Endothelial cell of umbilical vein (primary cell): ENCODE data around the gene SP3. TPM values are rescaled to one million over a fixed set of nuclear protein-coding genes. Genes with fewer than 3 reads are reported as not detected.

Source experiments
- BruUV-seq: library from RNA; stranded (reverse); fragments of 400-500 nt; replicated peaks from 2 replicates; lab custom pipeline; 2021; lab: Mats Ljungman, UMichigan
- CTCF ChIA-PET: fragments of 300-600, 350-600 bp; sonication (Branson Sonifier 250); formaldehyde crosslinking; loops from one replicate; lab custom pipeline; 2021; ENCODE audit warnings: antibody characterized with exemption, inconsistent platforms; lab: Charles Lee
- POLR2A ChIA-PET: fragments of 300-600, 350-600 bp; sonication (Branson Sonifier 250); formaldehyde crosslinking; loops from one replicate; lab custom pipeline; 2021; ENCODE audit warnings: antibody characterized with exemption, inconsistent platforms; lab: Charles Lee
- DNase-seq: peaks from one replicate; pipeline ENCODE4 v3.0.0-alpha.2; 2011; ENCODE audit warnings: low read depth, low spot score
- FAIRE-seq: peaks from 2 replicates; lab custom pipeline; 2011; peaks lifted over from hg19 to GRCh38; lab: Jason Lieb, UNC
- H2AFZ ChIP-seq: 2 replicates; pipeline ENCODE4 v1.6.0; 2012; ENCODE audit warnings: low read depth, low read length, control low read depth, inconsistent platforms
- H3K27ac ChIP-seq: 2 replicates; pipeline ENCODE4 v1.5.1; 2011; ENCODE audit warnings: low read depth, mild to moderate bottlenecking, control low read depth, low read length, moderate library complexity; ENCODE audit not compliant: insufficient read depth
- H3K27me3 ChIP-seq, 2 experiments: 2 replicates each; pipeline versions ENCODE4 v1.6.0 to v1.6.1; 2011; ENCODE audit warnings: low read length in 2 of 2, mixed read lengths in 1 of 2; ENCODE audit not compliant: control insufficient read depth in 2 of 2, insufficient read depth in 2 of 2
- H3K36me3 ChIP-seq, 2 experiments: 2 replicates in 1 of 2; 3 replicates in 1 of 2; pipeline ENCODE4 v1.5.1; 2011; ENCODE audit warnings: low read length in 2 of 2, mild to moderate bottlenecking in 1 of 2, moderate library complexity in 1 of 2; ENCODE audit not compliant: control insufficient read depth in 2 of 2, insufficient read depth in 2 of 2; ENCODE audit errors: extremely low read depth in 1 of 2
- H3K4me1 ChIP-seq: 3 replicates; pipeline ENCODE4 v1.5.1; 2011; ENCODE audit warnings: mild to moderate bottlenecking, low read length; ENCODE audit not compliant: control insufficient read depth, insufficient read depth; ENCODE audit errors: extremely low read depth
- H3K4me2 ChIP-seq: 2 replicates; pipeline ENCODE4 v1.6.1; 2011; ENCODE audit warnings: low read length, control low read depth, mixed read lengths; ENCODE audit not compliant: insufficient read depth
- H3K4me3 ChIP-seq, 3 experiments: fragments of 200-600 bp in 1 of 3; sonication (generic), shearing (Covaris generic) in 1 of 3; replicated peaks in 1 of 3; 2 replicates each; pipeline ENCODE4 v1.5.1; 2011 to 2016; ENCODE audit warnings: control low read depth in 3 of 3, low read length in 3 of 3, mild to moderate bottlenecking in 2 of 3, inconsistent platforms in 1 of 3, low read depth in 1 of 3, moderate library complexity in 1 of 3; ENCODE audit not compliant: insufficient read depth in 1 of 3
- H3K79me2 ChIP-seq: 2 replicates; pipeline ENCODE4 v1.6.0; 2012; ENCODE audit warnings: low read length, inconsistent platforms; ENCODE audit not compliant: control insufficient read depth, insufficient read depth
- H3K9ac ChIP-seq: replicated peaks from 2 replicates; pipeline ENCODE3; 2011; ENCODE audit warnings: low read length, control low read depth; ENCODE audit not compliant: insufficient read depth; ENCODE audit errors: extremely low read depth
- H3K9me1 ChIP-seq: replicated peaks from 3 replicates; pipeline ENCODE4 v1.6.0; 2011; ENCODE audit warnings: mild to moderate bottlenecking, low read length; ENCODE audit not compliant: control insufficient read depth, insufficient read depth; ENCODE audit errors: extremely low read depth
- H3K9me3 ChIP-seq: replicated peaks from 2 replicates; pipeline ENCODE4 v1.5.1; 2012; ENCODE audit warnings: low read length, inconsistent platforms; ENCODE audit not compliant: control insufficient read depth, insufficient read depth
- H4K20me1 ChIP-seq: replicated peaks from 2 replicates; pipeline ENCODE3; 2011; ENCODE audit warnings: mild to moderate bottlenecking, low read length; ENCODE audit not compliant: control insufficient read depth, insufficient read depth; ENCODE audit errors: extremely low read depth
- CTCF ChIP-seq, 2 donors: IDR thresholded peaks; 1 replicate in 1 of 2; 2 replicates in 1 of 2; pipeline ENCODE4 v1.5.1; 2011; ENCODE audit warnings: low read length in 2 of 2, mild to moderate bottlenecking in 2 of 2, moderate library complexity in 2 of 2, control low read depth in 1 of 2, inconsistent platforms in 1 of 2, low read depth in 1 of 2; ENCODE audit not compliant: insufficient read depth in 1 of 2; ENCODE audit errors: extremely low read depth in 1 of 2
- EZH2 ChIP-seq: IDR thresholded peaks from 2 replicates; pipeline ENCODE4 v1.6.1; 2012; ENCODE audit warnings: borderline replicate concordance, low read depth, mild to moderate bottlenecking, moderate library complexity, low read length, inconsistent platforms; ENCODE audit not compliant: severe bottlenecking
- FOS ChIP-seq: IDR thresholded peaks from 2 replicates; pipeline ENCODE4 v1.6.1; 2011; ENCODE audit warnings: mild to moderate bottlenecking, low read length, moderate library complexity, borderline replicate concordance; ENCODE audit not compliant: insufficient read depth
- GATA2 ChIP-seq: IDR thresholded peaks from 2 replicates; pipeline ENCODE4 v1.7.0; 2011; ENCODE audit warnings: low read depth, mild to moderate bottlenecking, moderate library complexity, mixed read lengths, low read length; ENCODE audit not compliant: insufficient read length, insufficient read depth
- JUN ChIP-seq: IDR thresholded peaks from 2 replicates; pipeline ENCODE4 v1.6.1; 2011; ENCODE audit warnings: borderline replicate concordance, low read depth; ENCODE audit not compliant: insufficient read length, insufficient read depth
- MAX ChIP-seq: IDR thresholded peaks from 2 replicates; pipeline ENCODE4 v1.6.1; 2011; ENCODE audit not compliant: insufficient read depth, insufficient read length
- MYC ChIP-seq: IDR thresholded peaks from one replicate; pipeline ENCODE4 v1.6.1; 2011; ENCODE audit warnings: mild to moderate bottlenecking, low read depth, low read length
- POLR2A ChIP-seq: IDR thresholded peaks from 2 replicates; pipeline ENCODE4 v1.6.1; 2012; ENCODE audit warnings: low read depth, mild to moderate bottlenecking, control low read depth, low read length
- POLR2AphosphoS5 ChIP-seq: IDR thresholded peaks from 2 replicates; pipeline ENCODE4 v1.6.1; 2012; ENCODE audit warnings: low read depth, mild to moderate bottlenecking, control low read depth, low read length, moderate library complexity; ENCODE audit not compliant: insufficient read depth
- dilution Hi-C: fragments of 300-500 bp; cut with MboI; formaldehyde crosslinking; loops from one replicate; pipeline ENCODE4 v1.15.0; 2019; ENCODE audit warnings: low sequenced_read_pairs; ENCODE audit not compliant: extremely low pct_ligation_motif_present
- intact Hi-C: fragments of 100-400 bp; cut with micrococcal nuclease; formaldehyde crosslinking; loops from one replicate; pipeline ENCODE4 v1.10.0; 2022
- polyA plus RNA-seq, 4 experiments: library from polyadenylated mRNA; depleted of rRNA in 3 of 4; stranded (reverse) in 3 of 4; unstranded in 1 of 4; fragments of >200 nt; gene quantifications; 2 replicates each; pipeline versions ENCODE4 v1.2.1 to v1.2.3, GENCODE V29; 2011 to 2012; ENCODE audit warnings: missing spikeins in 1 of 4
- total RNA-seq: library from RNA; stranded (reverse); gene quantifications from 2 replicates; pipeline ENCODE4 v1.2.3, GENCODE V29; 2021

Gene SP3
- total and polyA plus RNA-seq, 2 donors (not counting 3 experiments of a cell fraction or from before 2014, with no cell fraction given): 23.9 to 59.0 TPM

GRCh38 chr2:173874894-173875237 is 90.3 kb downstream of the SP3 start:
- TF ChIP-seq MYC (no peak), FOS (no peak), EZH2 (no peak), POLR2A (no peak), GATA2 (no peak), CTCF (IDR thresholded peaks at IDR 0.05; ENCODE audit: extremely low read depth in 1 of 2, insufficient read depth in 1 of 2, low read depth in 1 of 2, low read length in 2 of 2) (no peak), JUN (no peak), MAX (no peak), POLR2AphosphoS5 (no peak)
- no TSS peak for BruUV-seq
- Histone ChIP-seq H3K4me2 (no peak overlapping the region), H3K9me3 (no peaks in the 10 kb centered on the region), H3K36me3 (no peaks in the 10 kb centered on the region), H3K4me1 (no peaks in the 10 kb centered on the region), H3K79me2 (no peaks in the 10 kb centered on the region), H3K27ac (no peak overlapping the region), H3K9ac (no peak overlapping the region), H3K9me1 (no peaks in the 10 kb centered on the region), H2AFZ (no peak overlapping the region), H3K27me3 (peaks cover 10% of the 10 kb centered on the region in 2 experiments), H3K4me3 (no peak overlapping the region), H4K20me1 (no peaks in the 10 kb centered on the region)
- no peak for DNase-seq
- intact Hi-C loops: loop anchor here (1.0 kb wide), 1 partner anchor 29 kb away; no protein-coding TSS in a partner anchor
- no peak for FAIRE-seq
- ChIA-PET CTCF (interaction anchor here (0.9 to 3.1 kb wide), 3 partner anchors 9 to 153 kb away, joined by 3 to 10 read pairs (median 3); no protein-coding TSS in a partner anchor), POLR2A (no interaction called here)
- dilution Hi-C loops: no loop called here
